Hypothalamus (tissue), 51 donors: ENCODE results near the gene CCDC196.
"Not testable (repeated sequence)": the region's sequence is repeated elsewhere in the genome, so short reads cannot be mapped to it uniquely, and the experiment has no call there.

Experiments
- DNase-seq, 51 donors: peaks; one replicate each; lab custom pipeline; 2025; lab: John Stamatoyannopoulos, UW

Gene CCDC196

GRCh38 chr14:66495218-66496098 lies 9.3 kb downstream of the CCDC196 start:
- peak in 25 of 51 donors; percentile 0 to 74 (median 30) for DNase-seq

- no peak for DNase-seq
These were observed 10.1 kb downstream of the CCDC196 start for GRCh38 chr14:66496188-66496807.

GRCh38 chr14:66496911-66497310 lies 10.7 kb downstream of the CCDC196 start:
- DNase-seq, result no peak

- no peak for DNase-seq
These were observed 12.1 kb downstream of the CCDC196 start for GRCh38 chr14:66498311-66498710.

GRCh38 chr14:66501592-66501991 lies 15.4 kb downstream of the CCDC196 start:
- DNase-seq, result no peak

- not testable (repeated sequence) for DNase-seq
These were observed 16.7 kb downstream of the CCDC196 start for GRCh38 chr14:66502836-66503235.

GRCh38 chr14:66503532-66503931 lies 17.4 kb downstream of the CCDC196 start:
- DNase-seq, result no peak

- peak in 2 of 51 donors; percentile 49 to 57 for DNase-seq
These were observed 21.1 kb downstream of the CCDC196 start for GRCh38 chr14:66507181-66507721.

GRCh38 chr14:66507722-66508546 lies 21.8 kb downstream of the CCDC196 start, which contains the start of gene GPHN:
TSS of gene GPHN (plus strand) at chr14:66508147.
- DNase-seq, result peak; percentile 57 to 98 (median 93)

GRCh38 chr14:66508547-66508845 lies 22.3 kb downstream of the CCDC196 start:
- peak in 2 of 51 donors; percentile 36 to 45 for DNase-seq

GRCh38 chr14:66508846-66509621 lies 22.9 kb downstream of the CCDC196 start:
- DNase-seq, result peak in 38 of 51 donors; percentile 3 to 73 (median 35)

GRCh38 chr14:66509874-66510273 lies 23.7 kb downstream of the CCDC196 start:
- peak in 1 of 51 donors; percentile 22 for DNase-seq

GRCh38 chr14:66511849-66512248 lies 25.7 kb downstream of the CCDC196 start:
- DNase-seq, result no peak

- no peak for DNase-seq
These were observed 28.0 kb downstream of the CCDC196 start for GRCh38 chr14:66514213-66514612.

- DNase-seq, result no peak
These were observed 44.4 kb downstream of the CCDC196 start for GRCh38 chr14:66530526-66530925.

GRCh38 chr14:66539034-66539433 lies 52.9 kb downstream of the CCDC196 start:
- no peak for DNase-seq

- DNase-seq, result peak in 4 of 51 donors; percentile 0 to 6 (median 4)
These were observed 53.9 kb downstream of the CCDC196 start for GRCh38 chr14:66540038-66540437.

GRCh38 chr14:66541627-66542026 lies 55.5 kb downstream of the CCDC196 start:
- no peak for DNase-seq

GRCh38 chr14:66543996-66544395 lies 57.8 kb downstream of the CCDC196 start:
- no peak for DNase-seq

GRCh38 chr14:66545191-66545590 lies 59.0 kb downstream of the CCDC196 start:
- not testable (repeated sequence) for DNase-seq
